B cell (primary cell): ENCODE data around the gene TCEAL3. TPM values are rescaled to one million over a fixed set of nuclear protein-coding genes. Genes with fewer than 3 reads are reported as not detected.

Experiments used
- ATAC-seq: fragments of 200-7000 bp; cut with Tn5 transposase; one replicate; pipeline ENCODE4 v1.10.0; 2021; ENCODE audit warnings: low read depth, mild to moderate bottlenecking, moderate number of reproducible peaks, moderate library complexity
- CTCF ChIA-PET: fragments of 350-600 bp; sonication (Branson Sonifier 250); formaldehyde crosslinking; loops from one replicate; lab custom pipeline; 2021; ENCODE audit warnings: antibody characterized with exemption, inconsistent platforms; lab: Charles Lee
- POLR2A ChIA-PET: fragments of 350-600 bp; sonication (Branson Sonifier 250); formaldehyde crosslinking; loops from one replicate; lab custom pipeline; 2021; ENCODE audit warnings: antibody characterized with exemption; lab: Charles Lee
- DNase-seq: peaks from one replicate; pipeline ENCODE4 v3.0.0; 2013
- H2AFZ ChIP-seq: 2 replicates; pipeline ENCODE4 v1.6.1; 2012; ENCODE audit warnings: mild to moderate bottlenecking, low read depth, low read length; ENCODE audit not compliant: insufficient read depth, poor library complexity, severe bottlenecking
- H3K27ac ChIP-seq, 2 donors: 1 replicate in 1 of 2; 2 replicates in 1 of 2; pipeline ENCODE4 v1.5.1; 2012 to 2013; ENCODE audit warnings: low read length in 2 of 2, mild to moderate bottlenecking in 2 of 2, moderate library complexity in 1 of 2
- H3K27me3 ChIP-seq, 4 experiments: fragments of 200-600 bp in 1 of 4; sonication (generic) in 1 of 4; replicated peaks in 1 of 4; 1 replicate in 2 of 4; 2 replicates in 2 of 4; pipeline versions ENCODE4 v1.6.1 to v1.7.0; 2013 to 2016; ENCODE audit warnings: low read length in 3 of 4, mild to moderate bottlenecking in 2 of 4, mixed read lengths in 1 of 4, moderate library complexity in 1 of 4; ENCODE audit not compliant: insufficient read depth in 4 of 4, control insufficient read depth in 3 of 4; ENCODE audit errors: control extremely low read depth in 1 of 4
- H3K36me3 ChIP-seq, 2 experiments: replicated peaks in 1 of 2; 1 replicate in 1 of 2; 2 replicates in 1 of 2; pipeline versions ENCODE4 v1.6.1 to v1.7.1; 2013; ENCODE audit warnings: low read length in 1 of 2; ENCODE audit not compliant: insufficient read depth in 2 of 2, control insufficient read depth in 1 of 2; ENCODE audit errors: control extremely low read depth in 1 of 2, extremely low read depth in 1 of 2
- H3K4me1 ChIP-seq, 2 donors: fragments of 200-600 bp in 1 of 2; sonication (generic) in 1 of 2; 1 replicate in 1 of 2; 2 replicates in 1 of 2; pipeline versions ENCODE4 v1.5.1 to v1.6.1; 2013 to 2017; ENCODE audit warnings: low read length in 2 of 2; ENCODE audit not compliant: control insufficient read depth in 2 of 2, insufficient read depth in 2 of 2
- H3K4me2 ChIP-seq: replicated peaks from 2 replicates; pipeline ENCODE3; 2012; ENCODE audit warnings: mild to moderate bottlenecking, low read depth, low read length; ENCODE audit not compliant: poor library complexity, severe bottlenecking
- H3K4me3 ChIP-seq, 5 experiments: fragments of 200-600 bp in 1 of 5; sonication (generic) in 1 of 5; 1 replicate in 3 of 5; 2 replicates in 2 of 5; pipeline versions ENCODE4 v1.5.1 to v1.7.0; 2011 to 2016; ENCODE audit warnings: low read length in 4 of 5, mild to moderate bottlenecking in 4 of 5, low read depth in 2 of 5, control low read depth in 1 of 5, moderate library complexity in 1 of 5; ENCODE audit not compliant: insufficient read depth in 1 of 5; ENCODE audit errors: control extremely low read depth in 1 of 5, extremely low read depth in 1 of 5
- H3K79me2 ChIP-seq: fragments of 200-600 bp; sonication (generic); one replicate; pipeline ENCODE4 v1.6.0; 2016; ENCODE audit warnings: low read length; ENCODE audit not compliant: control insufficient read depth, insufficient read depth
- H3K9ac ChIP-seq: fragments of 200-600 bp; sonication (generic); 2 replicates; pipeline ENCODE4 v1.6.1; 2017; ENCODE audit warnings: mild to moderate bottlenecking, low read length, moderate library complexity
- H3K9me3 ChIP-seq, 3 donors: one replicate each; pipeline versions ENCODE4 v1.6.1 to v1.7.1; 2013; ENCODE audit warnings: low read length in 2 of 3; ENCODE audit not compliant: control insufficient read depth in 2 of 3, insufficient read depth in 1 of 3; ENCODE audit errors: control extremely low read depth in 1 of 3
- H4K20me1 ChIP-seq: 2 replicates; pipeline ENCODE4 v1.6.0; 2012; ENCODE audit warnings: mild to moderate bottlenecking, low read length; ENCODE audit not compliant: insufficient read depth, control insufficient read depth, poor library complexity, severe bottlenecking
- H3K27ac Mint-ChIP-seq: one replicate; pipeline ENCODE4 v1.8.0; 2021; ENCODE audit warnings: mixed read lengths
- H3K27me3 Mint-ChIP-seq: one replicate; pipeline ENCODE4 v1.8.0; 2021; ENCODE audit warnings: mixed read lengths
- H3K4me1 Mint-ChIP-seq: one replicate; pipeline ENCODE4 v1.8.0; 2021; ENCODE audit warnings: mixed read lengths
- H3K4me3 Mint-ChIP-seq: one replicate; pipeline ENCODE4 v1.8.0; 2021; ENCODE audit warnings: mixed read lengths
- H3K9me3 Mint-ChIP-seq: one replicate; pipeline ENCODE4 v1.8.0; 2022; ENCODE audit warnings: mixed read lengths; ENCODE audit not compliant: insufficient read depth
- CTCF ChIP-seq: fragments of 200-600 bp; IDR thresholded peaks from one replicate; pipeline ENCODE4 v1.8.0; 2022; ENCODE audit warnings: antibody characterized with exemption, mild to moderate bottlenecking
- EZH2 ChIP-seq: IDR thresholded peaks from 2 replicates; pipeline ENCODE4 v1.6.1; 2012; ENCODE audit warnings: borderline replicate concordance, low read depth, mild to moderate bottlenecking, moderate library complexity, low read length; ENCODE audit not compliant: insufficient read depth, poor library complexity, severe bottlenecking
- WGBS: methylation state at CpG from one replicate; pipeline ENCODE4 v1.1.5; 2013; ENCODE audit warnings: missing lambda C conversion rate; ENCODE audit not compliant: insufficient coverage; 5-methylcytosine and 5-hydroxymethylcytosine counted together
- intact Hi-C: fragments of 100-400 bp; cut with micrococcal nuclease; formaldehyde crosslinking; loops from one replicate; pipeline ENCODE4 v1.10.0; 2022
- polyA plus RNA-seq: library from polyadenylated mRNA; depleted of rRNA; stranded (reverse); fragments of >200 nt; gene quantifications from 2 replicates; pipeline ENCODE4 v1.2.3, GENCODE V29; 2012
- total RNA-seq, 2 donors: library from RNA; stranded (reverse); fragments of 120-200 nt in 1 of 2; gene quantifications; 1 replicate in 1 of 2; 2 replicates in 1 of 2; pipeline versions ENCODE4 v1.2.3 to v1.2.4, GENCODE V29; 2013 to 2022

The TCEAL3 gene
- total and polyA plus RNA-seq, 2 donors (not counting 1 experiment from before 2014, with no cell fraction given) = 1.3 to 6.7 TPM

DNA sequence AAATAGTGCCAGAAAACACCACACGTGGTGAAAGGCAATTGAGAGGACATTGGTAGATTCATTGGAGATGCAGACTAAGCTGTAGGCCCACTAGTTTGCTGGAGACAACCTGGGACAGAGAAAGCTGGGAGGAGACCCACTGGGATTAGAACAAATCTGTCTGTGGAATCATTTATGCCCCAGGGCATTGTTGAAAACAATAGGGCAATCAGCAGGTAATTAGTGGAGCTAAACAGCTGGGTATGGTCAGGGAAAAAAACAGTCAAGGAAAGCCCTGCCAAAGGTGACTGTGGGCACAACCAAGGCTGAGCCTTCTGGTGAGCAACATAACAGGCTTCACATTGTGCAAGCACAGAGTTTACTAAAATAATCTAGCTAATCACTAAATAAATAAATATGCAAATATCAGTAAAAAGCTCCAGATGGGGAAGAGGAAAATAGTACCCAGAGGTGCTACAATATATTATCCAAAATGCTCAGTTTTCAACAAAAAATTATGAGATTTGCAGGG lies 9.0 kb downstream of the TCEAL3 start:
- ChIA-PET POLR2A (no interaction called here), CTCF (no interaction called here)
- Histone ChIP-seq H2AFZ (no peak overlapping the region), H3K9ac (no peak overlapping the region), H3K4me1 (no peaks in the 10 kb centered on the region), H3K36me3 (no peaks in the 10 kb centered on the region), H3K4me2 (no peak overlapping the region), H3K4me3 (no peak overlapping the region), H3K27me3 (no peaks in the 10 kb centered on the region), H3K27ac (no peak overlapping the region), H3K9me3 (no peaks in the 10 kb centered on the region), H3K79me2 (no peaks in the 10 kb centered on the region), H4K20me1 (no peaks in the 10 kb centered on the region)
- DNase-seq = no peak
- no CpG with 5 or more reads among the region's 1 CpG for WGBS
- H3K4me1 Mint-ChIP-seq = no peaks in the 10 kb centered on the region
- H3K27ac Mint-ChIP-seq = no peak overlapping the region
- H3K9me3 Mint-ChIP-seq = no peaks in the 10 kb centered on the region
- H3K4me3 Mint-ChIP-seq = no peak overlapping the region
- ATAC-seq = no peak
- intact Hi-C loops = no loop called here
- TF ChIP-seq CTCF = no peak
- TF ChIP-seq EZH2 = no peak
- no peaks in the 10 kb centered on the region for H3K27me3 Mint-ChIP-seq

- CTCF ChIA-PET = no interaction called here
- no peaks in the 10 kb centered on the region for H3K27me3 Mint-ChIP-seq
- no peak for DNase-seq
- Histone ChIP-seq H3K36me3 (no peaks in the 10 kb centered on the region), H4K20me1 (no peaks in the 10 kb centered on the region), H3K9me3 (no peaks in the 10 kb centered on the region), H3K4me2 (no peak overlapping the region), H3K27me3 (no peaks in the 10 kb centered on the region), H2AFZ (no peak overlapping the region), H3K4me3 (no peak overlapping the region), H3K79me2 (no peaks in the 10 kb centered on the region), H3K9ac (no peak overlapping the region), H3K27ac (no peak overlapping the region), H3K4me1 (peaks cover 3 to 4% of the 10 kb centered on the region in 2 donors)
- H3K4me1 Mint-ChIP-seq = peaks cover 6% of the 10 kb centered on the region
- no CpG with 5 or more reads among the region's 4 CpGs for WGBS
- no peaks in the 10 kb centered on the region for H3K9me3 Mint-ChIP-seq
- no peak overlapping the region for H3K4me3 Mint-ChIP-seq
- no peak for ATAC-seq
- intact Hi-C loops = no loop called here
- POLR2A ChIA-PET = no interaction called here
- no peak overlapping the region for H3K27ac Mint-ChIP-seq
- no peak for TF ChIP-seq CTCF
- no peak for TF ChIP-seq EZH2
These were observed 16.3 kb downstream of the TCEAL3 start for GRCh38 chrX:103624111-103624510.
